GM23338 (cell line): ENCODE data around the gene TYMP. TPM values are rescaled to one million over a fixed set of nuclear protein-coding genes. Genes with fewer than 3 reads are reported as not detected.
"Not testable (repeated sequence)": the region's sequence is repeated elsewhere in the genome, so short reads cannot be mapped to it uniquely, and the experiment has no call there.

Experiments
- ATAC-seq: fragments of 200-7000 bp; cut with Tn5 transposase; 3 replicates; pipeline ENCODE4 v1.9.1; 2020
- DNase-seq: peaks from one replicate; pipeline ENCODE4 v3.0.0-alpha.2; 2015; ENCODE audit warnings: low spot score
- H2AFZ ChIP-seq: fragments of 200-600 bp; sonication (generic); 2 replicates; pipeline ENCODE4 v1.8.0; 2016; ENCODE audit warnings: antibody characterized with exemption, mild to moderate bottlenecking, moderate library complexity
- H3F3A ChIP-seq: fragments of 200-600 bp; sonication (generic); replicated peaks from 2 replicates; pipeline ENCODE4 v1.8.0; 2017; ENCODE audit warnings: antibody characterized with exemption, mixed run types, low read depth
- H3K27ac ChIP-seq: fragments of 200-600 bp; sonication (generic); 2 replicates; pipeline ENCODE4 v1.6.1; 2016; ENCODE audit warnings: low read depth
- H3K27me3 ChIP-seq: fragments of 200-600 bp; sonication (generic); 2 replicates; pipeline ENCODE4 v1.8.0; 2016; ENCODE audit warnings: mild to moderate bottlenecking, mixed run types, moderate library complexity; ENCODE audit not compliant: insufficient read depth
- H3K36me3 ChIP-seq: fragments of 200-600 bp; sonication (generic); 2 replicates; pipeline ENCODE4 v1.8.0; 2016; ENCODE audit warnings: mild to moderate bottlenecking; ENCODE audit not compliant: insufficient read depth
- H3K4me1 ChIP-seq: fragments of 200-600 bp; sonication (generic); 2 replicates; pipeline ENCODE4 v1.8.0; 2016; ENCODE audit warnings: mild to moderate bottlenecking, moderate library complexity; ENCODE audit not compliant: insufficient read depth
- H3K4me2 ChIP-seq: fragments of 200-600 bp; sonication (generic); 2 replicates; pipeline ENCODE4 v1.7.1; 2017; ENCODE audit warnings: mixed run types
- H3K4me3 ChIP-seq: fragments of 200-600 bp; sonication (generic); 2 replicates; pipeline ENCODE4 v1.6.1; 2016; ENCODE audit warnings: mixed run types
- H3K79me2 ChIP-seq: fragments of 200-600 bp; sonication (generic); replicated peaks from 2 replicates; pipeline ENCODE4 v1.8.0; 2017; ENCODE audit warnings: mild to moderate bottlenecking; ENCODE audit not compliant: insufficient read depth
- H3K9me2 ChIP-seq: fragments of 200-600 bp; sonication (generic); 2 replicates; pipeline ENCODE4 v1.8.0; 2017; ENCODE audit not compliant: insufficient read depth
- H4K20me1 ChIP-seq: fragments of 200-600 bp; sonication (generic); replicated peaks from 2 replicates; pipeline ENCODE4 v1.8.0; 2017; ENCODE audit warnings: mild to moderate bottlenecking; ENCODE audit not compliant: insufficient read depth
- H3K27ac Mint-ChIP-seq: 2 replicates; pipeline ENCODE4 v1.8.0; 2020; ENCODE audit warnings: inconsistent platforms, mild to moderate bottlenecking, moderate library complexity, mixed read lengths
- H3K27me3 Mint-ChIP-seq: 3 replicates; pipeline ENCODE4 v1.8.0; 2022; ENCODE audit warnings: low read depth, mild to moderate bottlenecking, moderate library complexity, mixed read lengths, inconsistent platforms; ENCODE audit not compliant: insufficient read depth, poor library complexity
- H3K36me3 Mint-ChIP-seq: 3 replicates; pipeline ENCODE4 v1.8.0; 2021; ENCODE audit warnings: low read depth, mild to moderate bottlenecking, inconsistent platforms, moderate library complexity, mixed read lengths
- H3K4me1 Mint-ChIP-seq: 3 replicates; pipeline ENCODE4 v1.8.0; 2020; ENCODE audit warnings: mild to moderate bottlenecking, inconsistent platforms, mixed read lengths
- H3K4me3 Mint-ChIP-seq: 3 replicates; pipeline ENCODE4 v1.8.0; 2021; ENCODE audit warnings: moderate library complexity, mild to moderate bottlenecking, inconsistent platforms, mixed read lengths
- H3K9me3 Mint-ChIP-seq: 3 replicates; pipeline ENCODE4 v1.8.0; 2020; ENCODE audit warnings: moderate library complexity, mild to moderate bottlenecking, inconsistent platforms, mixed read lengths
- CREB1 ChIP-seq: fragments of 250-450 bp; sonication (Bioruptor Pico); IDR thresholded peaks from 2 replicates; pipeline ENCODE4 v1.5.0; 2020; ENCODE audit warnings: low read depth, mild to moderate bottlenecking, moderate library complexity
- ETS1 ChIP-seq: IDR thresholded peaks from 2 replicates; pipeline ENCODE4 v1.6.1; 2016; ENCODE audit warnings: antibody characterized with exemption
- EZH2 ChIP-seq: fragments of 200-600 bp; sonication (generic); IDR thresholded peaks from one replicate; pipeline ENCODE4 v1.8.0; 2017; ENCODE audit warnings: antibody characterized with exemption, mild to moderate bottlenecking, low read depth; ENCODE audit not compliant: unreplicated experiment
- JUNB ChIP-seq: IDR thresholded peaks from one replicate; pipeline ENCODE4 v1.6.1; 2016; ENCODE audit warnings: antibody characterized with exemption; ENCODE audit not compliant: unreplicated experiment
- ZNF462 ChIP-seq: fragments of 250-450 bp; sonication (Bioruptor Pico); IDR thresholded peaks from 2 replicates; pipeline ENCODE4 v1.5.0; 2020; ENCODE audit warnings: mild to moderate bottlenecking, moderate library complexity
- polyA plus RNA-seq: library from polyadenylated mRNA; unstranded; fragments of >200 nt; fragmentation: Nextera tagmentation; extraction: Ambion mirVana; gene quantifications from 2 replicates; pipeline ENCODE4 v1.2.1, GENCODE V29; 2016
- total RNA-seq: library from RNA; depleted of rRNA; stranded (reverse); fragments of >200 nt; shearing (Covaris generic); gene quantifications from 2 replicates; pipeline ENCODE4 v1.2.3, GENCODE V29; 2014

The TYMP gene
- total and polyA plus RNA-seq, 2 experiments from 2014 or later: 0.28 to 1.8 TPM

GRCh38 chr22:50542416-50542927 lies 12.7 kb upstream of the TYMP start (continued):
- TF ChIP-seq ETS1 (no peak), ZNF462 (CRISPR knock-in tag) (no peak), EZH2 (no peak), JUNB (no peak), CREB1 (CRISPR knock-in tag) (no peak)

- H3K27ac Mint-ChIP-seq, H3K9me2 ChIP-seq, H3K4me1 Mint-ChIP-seq, H3K27ac ChIP-seq, H3K9me3 Mint-ChIP-seq, H3K79me2 ChIP-seq, H3K36me3 ChIP-seq, H3K36me3 Mint-ChIP-seq, H3K4me3 Mint-ChIP-seq, DNase-seq, H3F3A ChIP-seq, H2AFZ ChIP-seq, H3K4me3 ChIP-seq, H3K4me1 ChIP-seq, H3K4me2 ChIP-seq, ATAC-seq, H4K20me1 ChIP-seq: not testable (repeated sequence)
- peaks cover 30% of the 10 kb centered on the region for H3K27me3 Mint-ChIP-seq
- H3K27me3 ChIP-seq: peaks cover 21% of the 10 kb centered on the region
Observed at GRCh38 chr22:50541667-50542026, 11.8 kb upstream of the TYMP start.
